Hematopoietic multipotent progenitor cell treated with erythropoietin and hydrocortisone succinate and interleukin-3 and kit ligand, for 8 days (in vitro differentiated cells): Measurements from ENCODE around the gene PYGO2.
A peak's percentile ranks its signal among the peaks of the same experiment; 100 is the strongest.
"Not testable (repeated sequence)": the region's sequence is repeated elsewhere in the genome, so short reads cannot be mapped to it uniquely, and the experiment has no call there.

Experiments
- DNase-seq: peaks from one replicate; pipeline ENCODE4 v3.0.0-alpha.2; 2015

The PYGO2 gene

GRCh38 chr1:154977762-154978161, 16.2 kb upstream of the PYGO2 start:
- not testable (repeated sequence) for DNase-seq

- DNase-seq: peak; percentile 52
Observed at GRCh38 chr1:154975409-154976059, 14.0 kb upstream of the PYGO2 start.

- DNase-seq: peak; percentile 99
Observed at GRCh38 chr1:154974808-154975408, 13.3 kb upstream of the PYGO2 start.

- peak; percentile 100 for DNase-seq
Observed at GRCh38 chr1:154974102-154974807, 12.7 kb upstream of the PYGO2 start, which contains the start of gene CKS1B. Gene CKS1B (plus strand): TSS chr1:154974681. CDS start chr1:154974746, 65 bp downstream.

GRCh38 chr1:154973344-154974101, 11.9 kb upstream of the PYGO2 start:
- peak; percentile 99 for DNase-seq

GRCh38 chr1:154972517-154973343, 11.1 kb upstream of the PYGO2 start:
- peak; percentile 43 for DNase-seq

GRCh38 chr1:154972213-154972516, 10.6 kb upstream of the PYGO2 start:
- DNase-seq: no peak

GRCh38 chr1:154971341-154971998, 9.9 kb upstream of the PYGO2 start:
- no peak for DNase-seq

GRCh38 chr1:154970631-154971340, 9.2 kb upstream of the PYGO2 start, which contains the start of gene SHC1:
Gene SHC1 (minus strand): TSS chr1:154970747. CDS start chr1:154970526, 221 bp downstream.
- peak; percentile 93 for DNase-seq

GRCh38 chr1:154969860-154970452, 8.4 kb upstream of the PYGO2 start:
- no peak for DNase-seq

- no peak for DNase-seq
Observed at GRCh38 chr1:154969246-154969645, 7.7 kb upstream of the PYGO2 start.

- DNase-seq: no peak
Observed at GRCh38 chr1:154968731-154969130, 7.1 kb upstream of the PYGO2 start.

- no peak for DNase-seq
Observed at GRCh38 chr1:154967331-154967950, 5.9 kb upstream of the PYGO2 start.

- DNase-seq: no peak
Observed at GRCh38 chr1:154966111-154966510, 4.5 kb upstream of the PYGO2 start.

GRCh38 chr1:154964359-154964758, 2.8 kb upstream of the PYGO2 start:
- DNase-seq: no peak

GRCh38 chr1:154963643-154964042, 2.1 kb upstream of the PYGO2 start:
- DNase-seq: no peak

- no peak for DNase-seq
Observed at GRCh38 chr1:154962795-154963330, 1.3 kb upstream of the PYGO2 start.

- DNase-seq: peak; percentile 56
Observed at GRCh38 chr1:154962156-154962749, 671 bp upstream of the PYGO2 start.

- DNase-seq: no peak
Observed at GRCh38 chr1:154960446-154961136, 991 bp downstream of the PYGO2 start.
